GM18520 (cell line): ENCODE data around the gene TTC8.

Experiments used
- ATAC-seq: cut with Tn5 transposase; IDR thresholded peaks from one replicate; pipeline ENCODE4 v1.9.1; 2021; ENCODE audit not compliant: unreplicated experiment

TTC8 gene

GRCh38 chr14:88864198-88864597 lies 39.7 kb downstream of the TTC8 start:
- ATAC-seq, result no peak

- no peak for ATAC-seq
Observed at GRCh38 chr14:88866305-88866704, 41.9 kb downstream of the TTC8 start.

GRCh38 chr14:88868558-88869159 lies 44.2 kb downstream of the TTC8 start:
- no peak for ATAC-seq

- no peak for ATAC-seq
Observed at GRCh38 chr14:88870777-88871176, 46.3 kb downstream of the TTC8 start.

- no peak for ATAC-seq
Observed at GRCh38 chr14:88871429-88871828, 47.0 kb downstream of the TTC8 start.

- ATAC-seq, result no peak
Observed at GRCh38 chr14:88872976-88873375, 48.5 kb downstream of the TTC8 start.

- no peak for ATAC-seq
Observed at GRCh38 chr14:88877192-88877591, 52.7 kb downstream of the TTC8 start.

- ATAC-seq, result no peak
Observed at GRCh38 chr14:88879022-88879421, 54.6 kb downstream of the TTC8 start.

- no peak for ATAC-seq
Observed at GRCh38 chr14:88882236-88882635, 57.8 kb downstream of the TTC8 start.

- no peak for ATAC-seq
Observed at GRCh38 chr14:88895116-88895515, 70.7 kb downstream of the TTC8 start.

GRCh38 chr14:88901189-88901588 lies 76.7 kb downstream of the TTC8 start:
- no peak for ATAC-seq

- no peak for ATAC-seq
Observed at GRCh38 chr14:88901991-88902390, 77.5 kb downstream of the TTC8 start.

GRCh38 chr14:88902850-88903249 lies 78.4 kb downstream of the TTC8 start:
- ATAC-seq, result no peak

GRCh38 chr14:88904206-88904647 lies 79.8 kb downstream of the TTC8 start:
- no peak for ATAC-seq

GRCh38 chr14:88904864-88905263 lies 80.4 kb downstream of the TTC8 start:
- no peak for ATAC-seq

- ATAC-seq, result no peak
Observed at GRCh38 chr14:88908216-88908615, 83.8 kb downstream of the TTC8 start.

GRCh38 chr14:88910386-88910785 lies 85.9 kb downstream of the TTC8 start:
- no peak for ATAC-seq

- no peak for ATAC-seq
Observed at GRCh38 chr14:88911809-88912208, 87.4 kb downstream of the TTC8 start.

- no peak for ATAC-seq
Observed at GRCh38 chr14:88914956-88915355, 90.5 kb downstream of the TTC8 start.

- ATAC-seq, result no peak
Observed at GRCh38 chr14:88919502-88919901, 95.1 kb downstream of the TTC8 start.
